VCaP (cell line): ENCODE results near the gene FRS2.

Experiments
- H3K27ac ChIP-seq: fragments of 450-650 bp; 2 replicates; pipeline ENCODE4 v1.5.1; 2017
- TF ChIP-seq, protein P1 (sequence below): fragments of 450-650 bp; conservative IDR thresholded peaks from 2 replicates; pipeline ENCODE4 v1.5.1; 2017; ENCODE audit warnings: mild to moderate bottlenecking, moderate library complexity

The FRS2 gene

DNA sequence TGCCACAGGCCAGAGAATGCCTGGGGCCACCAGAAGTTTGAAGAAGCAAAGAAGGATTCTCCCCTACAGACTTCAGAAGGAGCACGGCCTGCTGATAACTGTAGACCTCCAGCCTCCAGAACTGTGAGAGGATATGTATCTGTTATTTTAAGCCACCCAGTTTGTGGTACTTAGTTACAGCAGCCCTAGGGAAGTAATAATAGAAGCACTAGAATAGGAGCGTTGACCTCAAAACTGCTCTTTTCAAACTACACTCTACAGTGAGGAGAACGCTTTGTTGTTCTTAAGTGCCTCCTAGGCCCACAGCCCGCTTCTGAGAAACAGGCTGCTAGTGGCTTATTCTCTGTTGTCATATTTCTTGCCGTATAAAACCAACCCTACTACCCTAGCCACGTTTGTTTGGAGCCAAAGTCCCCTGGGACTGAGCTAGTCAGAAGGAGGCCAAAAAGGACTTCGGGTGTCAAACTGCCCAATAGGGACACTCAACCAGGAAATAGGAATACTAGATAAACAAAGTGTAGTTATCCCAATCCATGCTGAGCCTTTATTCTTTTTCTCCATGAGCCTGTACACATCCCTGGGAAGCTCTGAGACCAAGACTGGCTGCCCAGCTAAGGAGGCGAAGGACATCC is 38.5 kb upstream of the FRS2 start:
- TF ChIP-seq, protein P1, sequence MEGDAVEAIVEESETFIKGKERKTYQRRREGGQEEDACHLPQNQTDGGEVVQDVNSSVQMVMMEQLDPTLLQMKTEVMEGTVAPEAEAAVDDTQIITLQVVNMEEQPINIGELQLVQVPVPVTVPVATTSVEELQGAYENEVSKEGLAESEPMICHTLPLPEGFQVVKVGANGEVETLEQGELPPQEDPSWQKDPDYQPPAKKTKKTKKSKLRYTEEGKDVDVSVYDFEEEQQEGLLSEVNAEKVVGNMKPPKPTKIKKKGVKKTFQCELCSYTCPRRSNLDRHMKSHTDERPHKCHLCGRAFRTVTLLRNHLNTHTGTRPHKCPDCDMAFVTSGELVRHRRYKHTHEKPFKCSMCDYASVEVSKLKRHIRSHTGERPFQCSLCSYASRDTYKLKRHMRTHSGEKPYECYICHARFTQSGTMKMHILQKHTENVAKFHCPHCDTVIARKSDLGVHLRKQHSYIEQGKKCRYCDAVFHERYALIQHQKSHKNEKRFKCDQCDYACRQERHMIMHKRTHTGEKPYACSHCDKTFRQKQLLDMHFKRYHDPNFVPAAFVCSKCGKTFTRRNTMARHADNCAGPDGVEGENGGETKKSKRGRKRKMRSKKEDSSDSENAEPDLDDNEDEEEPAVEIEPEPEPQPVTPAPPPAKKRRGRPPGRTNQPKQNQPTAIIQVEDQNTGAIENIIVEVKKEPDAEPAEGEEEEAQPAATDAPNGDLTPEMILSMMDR: no peak
- H3K27ac ChIP-seq: no peak overlapping the region

DNA sequence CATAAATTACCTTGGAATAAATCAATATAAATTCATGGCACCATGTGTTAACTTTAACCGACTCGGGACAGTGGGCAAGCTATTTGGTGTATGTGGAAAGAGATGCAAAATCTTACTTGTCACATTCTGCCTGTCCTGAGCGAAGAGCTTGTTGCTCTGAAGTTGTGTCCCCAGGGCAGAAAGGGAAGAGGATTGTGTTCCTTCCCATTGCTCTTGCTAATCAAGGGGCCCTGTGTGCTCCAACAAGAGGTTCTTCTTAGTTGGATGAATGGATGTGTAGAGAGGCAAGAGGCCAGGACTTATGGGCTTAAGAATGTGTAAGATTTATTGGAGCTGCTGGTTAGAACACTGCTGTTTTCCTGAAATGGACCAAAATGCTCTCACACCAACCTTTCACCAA is 36.5 kb upstream of the FRS2 start:
- TF ChIP-seq, protein P1: no peak

DNA sequence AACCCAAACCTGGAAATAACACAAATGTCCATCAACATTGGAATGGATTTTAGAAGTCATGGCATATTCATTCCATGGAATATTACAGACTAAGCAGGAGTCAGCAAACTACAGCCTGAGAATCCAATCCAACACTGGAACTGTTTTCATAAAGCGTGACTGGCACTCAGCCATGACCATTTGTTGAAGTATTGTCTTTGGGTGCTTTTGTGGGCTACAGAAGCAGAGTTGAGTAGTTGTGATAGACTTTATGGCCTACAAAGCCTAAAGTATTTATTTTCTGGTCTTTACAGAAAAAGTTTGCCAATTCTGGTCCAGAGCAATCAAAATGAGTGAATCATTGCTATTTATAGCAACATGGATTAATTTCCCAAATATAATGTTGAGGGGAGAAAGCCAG is 34.5 kb upstream of the FRS2 start:
- no peak overlapping the region for H3K27ac ChIP-seq
- TF ChIP-seq, protein P1: no peak

More for the DNA sequence above, 36.5 kb upstream of the FRS2 start:
- H3K27ac ChIP-seq: no peak overlapping the region

DNA sequence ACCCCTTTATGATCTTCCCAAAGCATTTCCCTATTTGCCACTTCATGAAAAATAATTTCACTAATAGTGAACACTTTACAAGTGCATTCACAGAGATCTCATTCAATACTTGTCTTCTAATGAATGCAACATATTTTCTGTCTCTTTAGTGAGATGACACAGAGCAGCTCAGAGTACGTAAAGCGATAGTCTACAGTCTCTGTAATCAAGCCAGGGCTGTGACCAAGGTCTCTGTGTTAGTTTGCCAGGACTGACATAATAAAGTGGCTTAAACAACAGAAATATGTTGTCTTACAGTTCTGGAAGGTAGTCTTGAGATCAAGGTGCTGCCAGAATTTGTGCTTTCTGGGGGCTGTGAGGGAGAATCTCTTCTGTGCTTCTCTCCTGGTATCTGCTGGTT is 33.1 kb upstream of the FRS2 start:
- no peak overlapping the region for H3K27ac ChIP-seq
- TF ChIP-seq, protein P1: no peak

DNA sequence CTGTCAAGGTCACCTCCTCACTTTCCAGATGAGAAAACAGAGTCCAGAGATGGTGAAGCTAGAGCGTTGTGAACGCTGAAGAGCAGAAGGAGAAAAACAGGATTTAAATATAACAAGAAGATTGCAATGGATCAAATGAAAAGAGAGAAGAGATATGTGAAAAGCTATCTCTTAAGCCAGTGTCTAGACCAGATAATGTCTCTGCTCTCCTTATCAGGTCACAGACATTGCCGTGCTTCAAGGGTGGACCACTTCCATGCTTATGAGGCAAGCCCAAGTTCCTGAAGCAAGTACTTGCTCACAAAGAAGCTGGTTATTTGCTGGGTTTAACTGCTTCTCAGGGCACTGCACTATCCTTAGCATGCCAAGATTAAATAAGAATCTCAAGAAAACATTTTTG is 31.6 kb upstream of the FRS2 start:
- H3K27ac ChIP-seq: no peak overlapping the region
- TF ChIP-seq, protein P1: no peak

DNA sequence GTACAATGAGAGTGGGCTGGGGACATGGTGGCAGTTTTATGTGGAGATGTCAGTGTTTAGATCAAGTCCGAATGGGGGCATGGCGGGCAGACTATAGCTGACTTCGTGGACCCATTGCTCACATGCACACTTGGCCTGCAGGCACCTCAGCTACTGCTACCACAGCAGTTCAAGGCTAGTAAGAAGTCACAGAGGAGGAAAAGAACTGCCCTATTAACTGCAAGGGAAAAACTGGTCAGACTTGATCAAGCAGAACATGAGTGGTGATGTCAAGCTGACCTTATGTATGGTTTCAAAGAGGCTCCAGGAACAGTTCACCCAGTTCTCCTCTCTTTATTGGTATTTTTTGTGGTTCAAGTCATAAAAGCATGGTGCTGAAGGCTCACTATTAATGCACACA is 30.2 kb upstream of the FRS2 start:
- TF ChIP-seq, protein P1: no peak
- no peak overlapping the region for H3K27ac ChIP-seq

DNA sequence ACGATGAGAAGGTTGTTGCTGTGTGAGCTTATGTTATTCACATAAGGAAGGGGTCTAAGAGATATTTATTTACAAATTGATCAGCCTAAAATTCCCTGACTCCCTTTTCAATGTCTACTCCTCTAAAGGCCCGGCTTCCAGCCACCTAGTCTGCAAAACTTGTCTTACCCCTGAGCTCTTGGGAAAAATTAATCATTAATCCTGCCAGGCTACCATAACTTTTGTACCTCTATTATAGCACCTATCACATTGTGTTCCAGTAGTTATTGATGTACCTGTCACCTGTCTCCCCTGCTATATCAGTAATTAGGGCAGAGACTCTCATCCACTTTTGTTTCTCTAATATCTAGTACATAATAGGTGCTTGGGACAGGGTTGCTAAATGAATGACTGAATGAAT is 29.3 kb upstream of the FRS2 start:
- no peak overlapping the region for H3K27ac ChIP-seq
- TF ChIP-seq, protein P1: no peak
